Activated naive CD4-positive, alpha-beta T cell treated with anti-CD3 and anti-CD28 coated beads, Interleukin-2, amount 50 U/mL, for 24 hours (primary cell): ENCODE measurements around the gene ZC3H12D.

Experiments
- H3K27ac Mint-ChIP-seq: one replicate; pipeline ENCODE4 v1.8.0; 2021; ENCODE audit warnings: mild to moderate bottlenecking, mixed read lengths
- H3K27me3 Mint-ChIP-seq: one replicate; pipeline ENCODE4 v1.8.0; 2021; ENCODE audit warnings: mixed read lengths
- H3K36me3 Mint-ChIP-seq: one replicate; pipeline ENCODE4 v1.8.0; 2021; ENCODE audit warnings: mixed read lengths
- H3K4me1 Mint-ChIP-seq: one replicate; pipeline ENCODE4 v1.8.0; 2021; ENCODE audit warnings: mixed read lengths
- H3K4me3 Mint-ChIP-seq: one replicate; pipeline ENCODE4 v1.8.0; 2021; ENCODE audit warnings: mild to moderate bottlenecking, mixed read lengths
- H3K9me3 Mint-ChIP-seq: one replicate; pipeline ENCODE4 v1.8.0; 2021; ENCODE audit warnings: mixed read lengths

ZC3H12D gene

GRCh38 chr6:149457316-149457884 is 27.4 kb downstream of the ZC3H12D start:
- Mint-ChIP-seq H3K9me3 (no peaks in the 10 kb centered on the region), H3K27me3 (no peaks in the 10 kb centered on the region), H3K36me3 (peaks cover 10% of the 10 kb centered on the region), H3K4me3 (no peak overlapping the region), H3K27ac (peak overlapping the region; percentile 14), H3K4me1 (peaks cover 10% of the 10 kb centered on the region)

DNA sequence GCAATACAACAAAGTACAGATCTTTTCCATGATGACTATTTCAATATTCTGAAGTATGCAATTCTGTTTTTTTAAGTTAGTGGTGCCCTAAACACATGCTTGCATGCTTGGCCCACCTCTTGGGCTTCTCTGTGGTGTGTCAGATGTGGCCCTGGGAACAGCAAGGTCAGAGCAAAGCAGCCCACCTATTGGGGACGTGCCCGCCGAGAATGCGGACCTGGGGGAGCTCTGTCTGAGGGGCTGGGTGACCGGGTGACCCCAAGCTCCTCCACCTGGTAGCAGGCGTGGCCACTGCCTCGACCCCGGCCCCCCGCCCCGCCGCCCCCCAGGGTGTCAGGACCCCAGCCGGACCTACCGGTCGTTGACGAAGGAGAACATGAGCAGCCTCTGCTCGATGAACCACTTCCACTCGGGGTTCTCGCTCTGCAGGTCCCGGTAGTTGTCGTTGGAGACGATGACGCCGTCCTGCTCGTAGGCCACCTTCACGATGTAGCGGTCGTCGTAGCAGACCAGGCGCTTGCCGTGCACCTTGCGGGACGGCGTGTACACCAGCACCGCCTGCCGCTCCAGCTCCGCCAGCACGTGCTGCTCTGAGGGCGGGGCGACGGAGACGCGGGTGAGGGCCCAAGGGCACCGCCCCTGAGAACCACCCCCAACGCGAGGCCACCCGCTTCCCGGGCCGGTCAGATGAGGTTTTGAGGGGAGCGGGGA is 28.3 kb downstream of the ZC3H12D start:
- Mint-ChIP-seq H3K9me3 (no peaks in the 10 kb centered on the region), H3K4me3 (no peak overlapping the region), H3K36me3 (peaks cover 10% of the 10 kb centered on the region), H3K27ac (no peak overlapping the region), H3K27me3 (no peaks in the 10 kb centered on the region), H3K4me1 (peaks cover 13% of the 10 kb centered on the region)

DNA sequence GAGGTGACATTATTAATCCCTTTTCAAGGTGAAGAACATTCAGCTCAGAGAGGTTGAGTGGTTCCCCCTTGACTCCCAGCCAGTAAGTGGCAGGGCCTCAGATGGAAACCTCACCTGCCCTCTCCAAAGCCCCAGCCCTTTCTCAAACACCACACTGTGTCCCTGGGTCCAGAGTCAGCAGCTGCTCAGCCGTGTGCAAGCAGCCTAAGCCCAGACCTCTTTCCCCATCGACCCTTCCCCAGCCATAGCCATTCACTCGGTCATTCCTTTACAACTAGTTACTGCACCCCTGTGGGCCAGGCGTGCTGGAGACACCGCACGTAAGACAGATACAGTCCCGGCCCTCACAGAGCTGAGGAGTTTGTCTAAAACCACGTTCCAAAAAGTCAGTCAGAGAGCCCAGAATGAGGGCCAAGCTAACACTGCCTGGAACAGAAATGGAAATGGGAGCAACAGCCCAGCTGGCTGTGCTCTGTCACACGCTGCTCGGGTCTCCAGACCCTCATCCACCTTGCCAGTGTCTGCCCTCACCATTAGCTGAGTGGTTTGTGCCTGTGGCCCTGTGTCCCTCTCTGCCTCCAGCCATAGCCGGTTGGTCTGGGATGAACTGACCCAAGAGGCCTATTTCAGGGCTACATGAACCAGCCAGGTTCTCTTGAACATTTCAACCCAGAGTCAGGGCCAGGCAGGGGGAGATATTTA is 29.6 kb downstream of the ZC3H12D start:
- Mint-ChIP-seq H3K27ac (peak overlapping the region; percentile 53), H3K27me3 (no peaks in the 10 kb centered on the region), H3K9me3 (no peaks in the 10 kb centered on the region), H3K4me3 (no peak overlapping the region), H3K36me3 (peaks cover 8% of the 10 kb centered on the region), H3K4me1 (peaks cover 13% of the 10 kb centered on the region)

DNA sequence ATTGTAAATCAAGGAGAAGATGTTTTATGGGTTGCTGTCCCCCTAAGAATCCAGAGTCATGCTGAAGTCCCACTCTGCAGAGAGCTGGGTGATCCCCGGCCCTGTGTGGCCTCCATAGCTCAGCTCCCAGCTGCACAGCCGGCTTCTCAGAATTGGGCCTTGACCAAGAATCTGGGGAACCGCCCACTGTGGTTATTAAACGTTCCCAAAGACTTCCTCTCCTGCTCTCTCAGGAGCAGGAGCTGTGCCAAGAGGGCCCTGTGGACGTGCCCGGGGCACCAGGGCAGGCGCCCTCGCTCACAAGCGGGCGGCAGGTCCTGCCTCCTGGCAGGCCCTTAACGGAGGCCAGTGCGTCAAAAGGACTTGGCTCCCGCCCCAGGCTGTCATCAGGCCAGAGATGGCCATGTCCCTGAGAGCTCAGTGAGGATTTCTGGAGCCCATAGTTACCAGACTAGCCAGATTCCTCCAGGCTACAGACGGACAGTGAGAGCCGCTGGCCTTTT is 30.4 kb downstream of the ZC3H12D start:
- H3K4me1 Mint-ChIP-seq, result peaks cover 18% of the 10 kb centered on the region
- H3K9me3 Mint-ChIP-seq, result no peaks in the 10 kb centered on the region
- H3K4me3 Mint-ChIP-seq, result no peak overlapping the region

GRCh38 chr6:149453597-149454345 is 31.0 kb downstream of the ZC3H12D start:
- no peaks in the 10 kb centered on the region for H3K27me3 Mint-ChIP-seq
- peaks cover 12% of the 10 kb centered on the region for H3K4me1 Mint-ChIP-seq
- no peak overlapping the region for H3K4me3 Mint-ChIP-seq
- no peak overlapping the region for H3K27ac Mint-ChIP-seq
- H3K36me3 Mint-ChIP-seq, result peaks cover 8% of the 10 kb centered on the region
- no peaks in the 10 kb centered on the region for H3K9me3 Mint-ChIP-seq

More for the DNA sequence above, 30.4 kb downstream of the ZC3H12D start:
- Mint-ChIP-seq H3K36me3 (peaks cover 12% of the 10 kb centered on the region), H3K27me3 (no peaks in the 10 kb centered on the region), H3K27ac (no peak overlapping the region)

DNA sequence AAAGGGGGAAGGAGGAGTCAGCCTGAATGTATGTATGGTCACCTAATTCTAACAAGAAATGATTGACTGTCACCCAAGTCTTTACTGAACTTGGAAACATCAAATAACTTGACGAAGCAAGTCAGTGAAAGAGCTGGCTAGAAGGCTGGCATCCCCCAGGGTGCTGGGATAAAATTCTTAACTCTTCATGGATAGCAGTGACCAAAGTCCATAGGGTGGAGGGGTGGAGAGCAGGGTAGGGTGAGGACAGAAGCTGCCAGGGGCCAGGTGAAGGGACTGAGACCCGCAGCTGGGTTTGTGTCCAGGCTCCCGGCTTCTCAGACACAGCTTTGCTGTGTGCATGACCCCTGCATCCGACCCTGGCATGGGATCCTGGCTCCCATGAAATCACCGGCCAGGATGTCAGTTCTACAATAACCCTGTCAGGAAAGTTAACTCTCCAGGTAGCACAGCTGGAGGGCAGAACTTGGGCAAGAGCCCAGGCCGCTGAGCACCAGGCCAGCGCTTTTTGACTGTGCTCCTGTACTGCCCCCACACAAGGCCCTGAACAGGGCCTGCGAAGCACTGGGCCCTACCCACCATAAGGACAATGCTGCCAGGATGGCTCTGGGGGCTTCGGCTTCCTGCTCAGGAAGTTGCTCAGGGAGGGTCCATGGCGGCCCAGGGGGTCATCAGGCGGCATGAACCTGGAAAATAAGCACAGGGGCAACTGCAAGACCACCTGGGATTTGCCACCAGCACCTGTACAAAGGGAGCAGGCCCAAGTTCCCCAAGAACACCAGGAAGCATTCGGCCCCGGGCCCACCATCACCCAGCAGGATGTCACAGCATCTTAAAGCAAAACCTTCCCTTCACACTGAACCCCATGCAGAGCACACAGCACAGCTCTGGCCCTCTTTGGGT is 32.5 kb downstream of the ZC3H12D start:
- H3K36me3 Mint-ChIP-seq, result peaks cover 10% of the 10 kb centered on the region

GRCh38 chr6:149451376-149452036 is 33.3 kb downstream of the ZC3H12D start:
- Mint-ChIP-seq H3K4me3 (no peak overlapping the region), H3K27me3 (no peaks in the 10 kb centered on the region), H3K4me1 (peaks cover 8% of the 10 kb centered on the region), H3K27ac (no peak overlapping the region), H3K9me3 (no peaks in the 10 kb centered on the region), H3K36me3 (peaks cover 9% of the 10 kb centered on the region)

More for the DNA sequence above, 32.5 kb downstream of the ZC3H12D start:
- no peaks in the 10 kb centered on the region for H3K27me3 Mint-ChIP-seq
- no peaks in the 10 kb centered on the region for H3K9me3 Mint-ChIP-seq
- H3K4me1 Mint-ChIP-seq, result peaks cover 8% of the 10 kb centered on the region
- no peak overlapping the region for H3K27ac Mint-ChIP-seq
- no peak overlapping the region for H3K4me3 Mint-ChIP-seq

- no peaks in the 10 kb centered on the region for H3K9me3 Mint-ChIP-seq
- peaks cover 9% of the 10 kb centered on the region for H3K36me3 Mint-ChIP-seq
- H3K27me3 Mint-ChIP-seq, result no peaks in the 10 kb centered on the region
- H3K4me3 Mint-ChIP-seq, result no peak overlapping the region
- no peak overlapping the region for H3K27ac Mint-ChIP-seq
- H3K4me1 Mint-ChIP-seq, result peaks cover 8% of the 10 kb centered on the region
These were observed 34.0 kb downstream of the ZC3H12D start for GRCh38 chr6:149450679-149451375.

DNA sequence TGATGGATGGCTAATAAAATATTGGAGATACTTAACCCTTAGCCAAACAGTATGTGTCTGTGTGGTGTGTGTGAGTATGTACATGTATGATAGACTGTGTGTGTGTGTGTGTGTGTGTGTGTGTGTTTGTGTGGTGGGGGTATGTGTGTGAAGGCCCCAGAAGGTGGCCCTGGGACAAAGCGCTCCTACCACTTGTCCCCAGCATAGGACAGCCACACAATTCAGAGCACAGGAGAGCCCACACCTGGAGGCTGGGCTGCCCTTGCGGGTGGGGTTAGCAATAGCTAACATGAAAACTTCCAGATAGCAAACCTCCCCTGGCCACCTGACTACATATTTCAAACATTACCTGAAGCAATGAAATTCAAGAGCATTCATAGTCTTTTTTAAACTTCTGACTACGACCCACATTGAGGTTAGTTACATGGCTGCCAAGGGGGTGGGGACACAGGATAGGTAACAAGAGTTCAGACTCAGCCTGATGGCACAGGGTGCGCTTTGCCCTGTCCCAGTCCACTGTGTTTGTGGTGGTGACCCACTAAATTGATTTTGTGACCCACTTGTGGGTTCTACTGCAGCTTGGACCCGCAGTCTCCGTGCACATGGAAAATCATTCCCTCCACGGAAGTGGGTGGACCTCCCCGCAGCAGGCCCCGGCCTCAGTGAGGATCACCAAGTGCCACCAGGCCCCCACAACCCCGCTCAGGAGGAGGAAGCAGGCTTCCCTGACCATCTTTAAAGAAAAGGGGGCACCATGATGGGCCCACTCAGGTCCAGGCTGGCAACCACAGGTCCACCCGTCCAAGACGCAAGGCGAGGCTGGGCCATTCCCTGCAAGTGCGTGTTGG is 34.8 kb downstream of the ZC3H12D start:
- no peaks in the 10 kb centered on the region for H3K9me3 Mint-ChIP-seq
- peaks cover 8% of the 10 kb centered on the region for H3K4me1 Mint-ChIP-seq
- no peak overlapping the region for H3K4me3 Mint-ChIP-seq
- peak overlapping the region; percentile 87 for H3K27ac Mint-ChIP-seq
- no peaks in the 10 kb centered on the region for H3K27me3 Mint-ChIP-seq
- peaks cover 9% of the 10 kb centered on the region for H3K36me3 Mint-ChIP-seq

GRCh38 chr6:149448821-149449453 is 35.9 kb downstream of the ZC3H12D start:
- Mint-ChIP-seq H3K4me3 (no peak overlapping the region), H3K4me1 (peaks cover 8% of the 10 kb centered on the region), H3K27ac (no peak overlapping the region), H3K36me3 (peaks cover 9% of the 10 kb centered on the region), H3K9me3 (no peaks in the 10 kb centered on the region), H3K27me3 (no peaks in the 10 kb centered on the region)

GRCh38 chr6:149446791-149447376 is 37.9 kb downstream of the ZC3H12D start:
- Mint-ChIP-seq H3K27me3 (no peaks in the 10 kb centered on the region), H3K27ac (no peak overlapping the region), H3K36me3 (peaks cover 9% of the 10 kb centered on the region), H3K4me1 (peaks cover 7% of the 10 kb centered on the region), H3K9me3 (no peaks in the 10 kb centered on the region), H3K4me3 (no peak overlapping the region)

GRCh38 chr6:149445573-149445972 is 39.2 kb downstream of the ZC3H12D start:
- Mint-ChIP-seq H3K9me3 (no peaks in the 10 kb centered on the region), H3K36me3 (peaks cover 9% of the 10 kb centered on the region), H3K4me3 (no peak overlapping the region), H3K27ac (no peak overlapping the region), H3K4me1 (peaks cover 5% of the 10 kb centered on the region), H3K27me3 (no peaks in the 10 kb centered on the region)
